CD1c-positive myeloid dendritic cell (primary cell): ENCODE results near the gene HNRNPAB.
A peak's percentile ranks its signal among the peaks of the same experiment; 100 is the strongest.
"Not testable (repeated sequence)": the region's sequence is repeated elsewhere in the genome, so short reads cannot be mapped to it uniquely, and the experiment has no call there.

ENCODE experiments used
- DNase-seq: peaks from one replicate; pipeline ENCODE4 v3.0.0-alpha.2; 2016; ENCODE audit errors: extremely low spot score

HNRNPAB gene

GRCh38 chr5:178230879-178231538 lies 26.7 kb downstream of the HNRNPAB start:
- no peak for DNase-seq

- no peak for DNase-seq
Observed at GRCh38 chr5:178231539-178232123, 27.3 kb downstream of the HNRNPAB start.

GRCh38 chr5:178232124-178232919 lies 28.0 kb downstream of the HNRNPAB start, which contains the start of gene PHYKPL:
PHYKPL (minus strand) TSS chr5:178232802; CDS start chr5:178232550, 252 bp downstream.
- peak; percentile 77 for DNase-seq

- DNase-seq = no peak
Observed at GRCh38 chr5:178232920-178233429, 28.6 kb downstream of the HNRNPAB start.

DNA sequence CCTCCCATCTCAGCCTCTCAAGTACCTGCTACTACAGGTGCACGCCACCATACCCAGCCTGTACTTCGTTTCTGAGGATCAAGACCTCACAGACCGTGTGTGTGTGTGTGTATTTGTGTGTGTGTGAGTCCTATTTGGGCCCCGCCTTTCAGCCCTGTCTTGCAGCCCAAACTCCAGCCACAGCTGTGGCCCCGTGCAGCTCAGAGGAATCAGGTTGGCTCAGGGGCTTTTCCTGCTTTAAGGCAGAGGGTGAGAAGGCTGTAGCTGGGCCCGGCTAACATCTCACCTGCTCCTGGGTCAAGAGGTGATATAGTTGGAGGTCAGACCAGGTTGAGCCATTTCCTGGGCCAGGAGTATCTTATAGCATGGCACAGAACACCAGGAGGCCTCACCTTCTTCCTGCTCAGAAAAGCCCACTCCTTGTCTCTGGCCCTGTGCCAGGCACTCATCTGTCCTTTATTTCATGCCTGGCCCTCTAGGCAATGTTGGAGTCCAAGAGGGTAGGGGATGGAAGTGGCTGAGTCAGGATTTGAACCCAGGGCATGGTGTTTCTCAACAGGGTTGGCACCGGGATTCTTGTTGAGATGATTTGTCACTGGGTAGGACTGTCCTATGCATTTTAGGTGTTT lies 29.9 kb downstream of the HNRNPAB start:
- no peak for DNase-seq

GRCh38 chr5:178234750-178235587 lies 30.6 kb downstream of the HNRNPAB start:
- DNase-seq = peak; percentile 68

DNA sequence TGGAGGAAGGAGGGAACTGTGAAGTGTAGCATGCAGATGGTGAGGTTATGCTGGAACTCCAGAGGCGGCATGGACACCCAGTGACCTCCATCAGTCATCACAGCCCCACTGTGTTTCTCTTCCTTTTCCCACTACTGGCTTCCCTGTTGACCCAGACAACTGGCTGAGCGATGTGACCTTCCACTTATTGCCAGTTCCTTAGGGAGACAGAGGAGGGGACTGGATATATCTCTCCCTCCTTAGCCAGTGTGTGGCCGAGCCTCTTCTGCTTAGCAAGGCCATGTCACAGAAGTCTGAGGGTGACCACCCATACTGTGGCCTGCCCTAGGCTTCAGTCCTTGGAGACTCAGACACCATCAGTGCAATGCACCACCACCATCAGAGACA lies 31.2 kb downstream of the HNRNPAB start:
- DNase-seq = peak; percentile 40

GRCh38 chr5:178236126-178236525 lies 31.8 kb downstream of the HNRNPAB start:
- DNase-seq = no peak

- DNase-seq = peak; percentile 80
Observed at GRCh38 chr5:178236679-178237078, 32.3 kb downstream of the HNRNPAB start.

GRCh38 chr5:178237431-178238312 lies 33.3 kb downstream of the HNRNPAB start:
- DNase-seq = peak; percentile 50

GRCh38 chr5:178238313-178238635 lies 33.9 kb downstream of the HNRNPAB start:
- no peak for DNase-seq

DNA sequence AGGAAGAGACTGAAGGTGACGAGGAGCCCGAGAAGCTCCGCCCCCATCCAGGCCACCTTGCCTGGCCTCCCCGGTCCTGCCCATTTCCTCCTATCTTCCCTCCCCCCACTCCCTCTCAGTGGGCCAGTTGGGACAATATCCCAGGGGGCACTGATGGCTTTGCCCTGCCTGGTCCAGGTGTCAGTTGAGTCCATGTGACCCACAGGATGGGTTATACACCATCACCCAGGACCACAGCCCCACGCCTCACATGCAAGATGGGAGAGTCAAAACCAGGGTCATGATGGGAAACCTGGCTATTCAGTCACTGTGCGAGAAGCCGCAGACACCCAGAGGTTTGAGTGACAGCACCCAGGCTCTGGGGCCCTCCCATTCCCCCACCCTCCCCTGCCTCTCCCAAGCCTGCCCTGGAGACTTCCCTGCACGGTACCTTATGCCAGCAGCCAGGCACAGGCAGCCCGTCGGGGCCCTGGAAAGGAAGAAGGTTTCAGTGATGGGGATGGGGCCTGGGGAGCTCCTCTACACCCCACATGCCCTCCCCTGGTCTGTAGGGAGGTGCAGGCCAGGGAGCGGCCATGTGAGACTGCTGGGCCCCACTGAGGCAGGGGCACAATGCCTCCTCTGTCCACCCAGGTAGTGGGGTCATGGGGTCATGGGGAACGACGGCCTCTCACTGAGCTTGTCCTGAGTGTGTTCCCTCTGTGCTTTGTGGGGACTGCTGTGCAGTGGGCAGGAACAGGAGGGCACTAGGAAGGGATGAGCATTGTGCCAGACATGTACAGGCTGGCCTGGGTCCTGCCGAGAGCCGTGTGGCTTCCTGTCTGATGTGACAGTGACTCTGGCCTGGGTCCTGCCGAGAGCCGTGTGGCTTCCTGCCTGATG lies 34.6 kb downstream of the HNRNPAB start:
- DNase-seq = no peak

- DNase-seq = not testable (repeated sequence)
Observed at GRCh38 chr5:178239626-178240301, 35.4 kb downstream of the HNRNPAB start.

DNA sequence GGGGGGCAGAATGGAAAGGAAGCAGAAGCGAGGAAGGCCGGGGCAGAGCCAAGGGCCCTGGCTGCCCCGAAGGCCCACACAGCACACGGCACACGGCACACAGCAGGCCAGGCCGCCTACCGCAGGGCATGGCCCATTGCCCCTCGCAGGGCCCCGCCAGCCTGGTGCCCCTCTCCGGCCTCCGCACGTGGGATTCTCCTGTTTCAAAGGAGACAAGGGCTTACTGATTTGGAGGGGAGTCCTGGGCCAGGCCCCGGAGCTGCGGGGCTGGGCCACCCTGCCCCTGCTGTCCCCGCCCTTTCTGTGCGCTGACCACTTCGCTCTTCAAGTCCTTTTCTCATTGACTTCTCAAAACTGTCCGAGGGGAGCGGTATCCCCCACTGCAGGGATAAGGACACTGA lies 36.0 kb downstream of the HNRNPAB start:
- no peak for DNase-seq

DNA sequence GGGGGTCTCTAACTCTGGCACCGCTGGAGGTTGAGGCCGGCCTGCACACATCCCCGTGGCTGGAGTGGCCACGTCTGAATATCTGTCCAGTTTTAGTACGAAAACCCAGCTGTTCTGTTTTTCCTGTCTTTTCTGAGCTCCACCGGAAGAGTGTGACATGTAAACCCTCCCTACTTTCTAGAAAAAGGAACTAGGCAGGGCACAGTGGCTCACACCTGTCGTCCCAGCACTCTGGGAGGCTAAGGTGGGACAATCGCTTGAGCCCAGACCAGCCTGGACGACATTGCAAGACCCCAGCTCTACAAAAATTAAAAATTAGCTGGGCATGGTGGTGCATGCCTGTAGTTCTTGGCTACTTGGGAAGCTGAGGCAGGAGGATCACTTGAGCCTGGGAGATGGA lies 36.4 kb downstream of the HNRNPAB start:
- no peak for DNase-seq

DNA sequence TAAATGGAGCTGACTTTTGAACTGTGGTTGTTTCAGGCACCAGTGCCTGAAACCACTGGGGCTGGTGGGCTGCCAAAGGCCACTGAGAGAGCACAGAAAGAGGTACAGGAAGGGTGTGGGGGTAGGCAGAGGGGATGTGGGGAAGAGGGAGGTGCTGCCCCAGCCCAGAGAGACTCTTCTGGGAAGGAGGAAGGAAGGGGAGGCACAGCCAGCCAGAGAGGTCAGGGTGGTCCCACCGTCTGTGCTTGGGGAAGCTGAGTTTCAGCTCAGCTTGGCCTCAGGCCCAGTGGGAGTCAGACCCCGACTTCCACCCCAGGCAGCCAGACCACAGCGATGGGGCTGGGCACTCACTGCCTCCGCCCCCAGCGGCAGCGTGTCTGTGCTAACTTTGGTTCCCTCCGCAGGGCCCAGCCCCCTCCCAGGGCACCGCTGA lies 36.9 kb downstream of the HNRNPAB start:
- no peak for DNase-seq

DNA sequence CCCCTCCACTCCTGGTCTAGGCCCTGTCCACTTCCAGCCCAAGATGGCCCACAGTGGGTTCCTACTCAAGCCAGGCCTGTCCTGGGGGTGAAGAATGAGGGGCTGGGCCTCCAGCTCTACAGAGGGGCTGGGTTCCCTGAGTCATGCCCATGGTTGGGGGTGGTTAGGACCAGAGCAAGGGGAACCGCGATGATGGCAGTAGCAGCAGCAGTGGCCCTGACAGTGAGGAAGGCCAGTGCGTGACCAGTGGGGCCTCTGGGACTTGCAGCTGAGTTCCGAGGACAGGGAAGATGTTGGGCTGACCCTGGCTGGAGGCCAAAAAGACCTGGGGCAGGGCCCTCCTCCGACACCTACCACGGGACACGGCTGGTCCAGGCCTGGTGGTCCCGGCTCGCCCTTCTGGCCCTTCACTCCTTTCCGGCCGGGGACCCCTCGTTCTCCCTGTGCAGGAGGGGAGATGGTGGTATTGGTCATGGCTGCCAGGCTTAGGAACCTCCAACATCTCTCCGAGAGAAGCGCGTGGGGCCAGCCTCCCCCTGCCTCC lies 37.4 kb downstream of the HNRNPAB start:
- DNase-seq = no peak

DNA sequence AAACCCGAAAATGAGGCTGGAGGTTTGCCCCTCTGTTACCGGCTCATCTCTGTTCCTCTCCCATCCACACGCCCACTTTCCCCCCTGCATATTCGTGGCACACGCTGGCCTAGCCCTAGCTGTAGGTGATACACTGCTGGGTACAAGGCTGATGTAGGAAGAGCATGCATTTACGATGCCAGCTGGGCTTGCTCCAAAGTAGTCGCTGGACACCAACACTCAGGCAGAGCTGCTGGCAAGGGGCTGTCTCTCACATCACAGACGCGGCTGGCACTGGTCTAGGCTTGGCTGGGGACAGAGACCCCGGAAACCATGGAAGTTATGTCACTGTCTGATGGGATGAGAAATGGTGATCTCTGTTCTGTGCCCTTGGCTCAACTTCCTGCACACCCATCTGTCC lies 38.1 kb downstream of the HNRNPAB start:
- DNase-seq = no peak
